SH-SY5Y (cell line): Measurements from ENCODE around the gene KRT10.

ENCODE experiments used
- GATA2 ChIP-seq: IDR thresholded peaks from 2 replicates; pipeline ENCODE4 v1.6.1; 2011; ENCODE audit warnings: mild to moderate bottlenecking, low read depth, low read length
- GATA3 ChIP-seq: IDR thresholded peaks from 2 replicates; pipeline ENCODE4 v1.6.1; 2011; ENCODE audit warnings: low read depth, mild to moderate bottlenecking, low read length, moderate library complexity

DNA sequence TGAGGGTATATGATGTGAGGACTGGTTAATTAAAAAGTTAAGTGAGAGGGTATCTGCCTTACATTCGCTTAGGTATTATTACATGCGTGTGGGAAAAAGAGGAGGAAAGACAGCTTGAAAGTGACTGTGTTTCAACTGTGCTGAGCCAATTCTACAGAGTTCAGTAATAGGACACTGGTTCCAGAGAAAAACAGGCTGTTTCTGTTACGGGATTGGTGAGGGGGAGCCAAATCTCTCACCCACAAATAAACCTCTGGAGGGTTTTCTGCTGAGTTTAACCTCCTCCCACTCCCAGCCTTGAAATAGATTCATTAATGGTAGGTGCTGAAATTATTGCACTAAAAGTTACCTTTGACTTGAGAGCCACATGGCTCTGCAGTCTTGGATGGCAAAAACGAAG is 46.5 kb downstream of the KRT10 start:
- no peak for TF ChIP-seq GATA3
- no peak for TF ChIP-seq GATA2
